Measurements from ENCODE around the gene COG6. TPM values are rescaled to one million over a fixed set of nuclear protein-coding genes. Genes with fewer than 3 reads are reported as not detected.

The COG6 gene
- total RNA-seq, 1 donor from 2014 or later, result 49.4 TPM

- no peaks in the 10 kb centered on the region for H3K27me3 Mint-ChIP-seq (ENCODE audit: low read depth)
- DNase-seq (ENCODE audit: low spot score in 2 of 2, unreplicated experiment in 2 of 2), result no peak
- no peaks in the 10 kb centered on the region for H3K4me1 Mint-ChIP-seq
- no peak overlapping the region for H3K27ac Mint-ChIP-seq
- H3K4me3 Mint-ChIP-seq, result no peak overlapping the region
- H3K36me3 Mint-ChIP-seq, result peaks cover 14% of the 10 kb centered on the region
- no peak for TF ChIP-seq CTCF (IDR thresholded peaks at IDR 0.05; ENCODE audit: unreplicated experiment)
- H3K9me3 Mint-ChIP-seq, result no peaks in the 10 kb centered on the region
Measured at GRCh38 chr13:39665763-39666162, 10.3 kb downstream of the COG6 start.

DNA sequence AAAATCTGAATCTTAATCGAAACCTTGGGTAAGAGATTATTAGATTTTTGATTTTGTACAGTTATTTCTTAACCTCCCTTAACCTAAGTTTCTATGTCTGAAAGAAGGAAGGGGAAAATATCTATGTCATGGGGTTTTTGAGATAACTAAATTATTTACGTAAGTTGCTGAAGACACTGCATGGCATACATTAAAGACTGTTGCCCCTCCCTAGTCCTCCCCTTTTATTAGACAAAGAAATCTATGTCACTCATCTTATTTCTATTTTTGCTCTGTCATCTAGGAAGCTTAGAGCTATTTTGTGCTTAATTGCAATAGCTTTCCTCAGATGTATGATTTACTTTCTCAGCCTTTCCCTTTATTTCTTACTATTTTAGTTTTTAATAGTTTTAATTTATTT lies 15.0 kb downstream of the COG6 start:
- no peak for TF ChIP-seq CTCF (IDR thresholded peaks at IDR 0.05; ENCODE audit: unreplicated experiment)
- Mint-ChIP-seq H3K27ac (no peak overlapping the region), H3K36me3 (peaks cover 14% of the 10 kb centered on the region)

DNA sequence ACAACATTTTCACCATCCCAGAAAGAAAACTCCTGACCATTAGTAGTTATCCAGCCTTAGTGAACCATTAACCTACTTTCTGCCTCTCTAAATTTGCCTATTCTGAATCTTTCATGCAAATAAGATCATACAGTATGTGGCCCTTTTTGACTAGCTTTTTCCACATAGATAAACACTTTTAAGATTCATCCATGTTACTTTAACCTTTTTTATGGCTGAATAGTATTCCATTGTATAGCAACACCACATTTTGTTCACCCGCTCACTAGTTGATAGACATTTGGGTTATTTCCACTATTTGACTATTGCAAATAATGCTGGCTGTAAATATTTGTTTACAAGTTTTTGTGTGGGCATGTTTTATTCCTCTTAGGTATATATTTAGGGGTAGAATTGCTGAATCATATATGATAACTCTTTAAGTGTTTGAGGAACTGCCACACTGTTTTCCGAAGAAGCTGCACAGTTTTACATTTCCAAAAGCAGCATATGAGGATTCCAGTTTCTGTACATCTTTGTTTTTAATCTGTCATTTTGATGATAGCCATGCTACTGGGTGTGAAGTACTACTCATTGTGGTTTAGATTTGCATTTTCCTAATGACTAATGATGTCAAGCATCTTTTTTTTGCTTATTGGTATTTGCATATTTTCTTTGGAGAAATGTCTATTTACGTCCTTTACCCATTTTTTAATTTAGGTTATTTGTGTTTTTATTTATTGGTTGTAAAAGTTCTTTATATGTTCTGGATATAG lies 17.1 kb downstream of the COG6 start:
- H3K27me3 Mint-ChIP-seq (ENCODE audit: low read depth), result no peaks in the 10 kb centered on the region
- H3K4me1 Mint-ChIP-seq, result no peaks in the 10 kb centered on the region
- H3K9me3 Mint-ChIP-seq, result no peaks in the 10 kb centered on the region
- peaks cover 7% of the 10 kb centered on the region for H3K36me3 Mint-ChIP-seq
- H3K27ac Mint-ChIP-seq, result no peak overlapping the region
- no peak for DNase-seq (ENCODE audit: low spot score in 2 of 2, unreplicated experiment in 2 of 2)
- no peak for TF ChIP-seq CTCF (IDR thresholded peaks at IDR 0.05; ENCODE audit: unreplicated experiment)
- H3K4me3 Mint-ChIP-seq, result no peak overlapping the region

More for the DNA sequence above, 15.0 kb downstream of the COG6 start:
- Mint-ChIP-seq H3K4me1 (no peaks in the 10 kb centered on the region), H3K9me3 (no peaks in the 10 kb centered on the region), H3K4me3 (no peak overlapping the region), H3K27me3 (ENCODE audit: low read depth) (no peaks in the 10 kb centered on the region)
- DNase-seq (ENCODE audit: low spot score in 2 of 2, unreplicated experiment in 2 of 2), result no peak

GRCh38 chr13:39675904-39676303 lies 20.4 kb downstream of the COG6 start:
- Mint-ChIP-seq H3K27me3 (ENCODE audit: low read depth) (no peaks in the 10 kb centered on the region), H3K4me1 (no peaks in the 10 kb centered on the region), H3K9me3 (peaks cover 4% of the 10 kb centered on the region), H3K4me3 (no peak overlapping the region), H3K27ac (no peak overlapping the region), H3K36me3 (peaks cover 28% of the 10 kb centered on the region)
- TF ChIP-seq CTCF (IDR thresholded peaks at IDR 0.05; ENCODE audit: unreplicated experiment), result no peak
- DNase-seq (ENCODE audit: low spot score in 2 of 2, unreplicated experiment in 2 of 2), result no peak

DNA sequence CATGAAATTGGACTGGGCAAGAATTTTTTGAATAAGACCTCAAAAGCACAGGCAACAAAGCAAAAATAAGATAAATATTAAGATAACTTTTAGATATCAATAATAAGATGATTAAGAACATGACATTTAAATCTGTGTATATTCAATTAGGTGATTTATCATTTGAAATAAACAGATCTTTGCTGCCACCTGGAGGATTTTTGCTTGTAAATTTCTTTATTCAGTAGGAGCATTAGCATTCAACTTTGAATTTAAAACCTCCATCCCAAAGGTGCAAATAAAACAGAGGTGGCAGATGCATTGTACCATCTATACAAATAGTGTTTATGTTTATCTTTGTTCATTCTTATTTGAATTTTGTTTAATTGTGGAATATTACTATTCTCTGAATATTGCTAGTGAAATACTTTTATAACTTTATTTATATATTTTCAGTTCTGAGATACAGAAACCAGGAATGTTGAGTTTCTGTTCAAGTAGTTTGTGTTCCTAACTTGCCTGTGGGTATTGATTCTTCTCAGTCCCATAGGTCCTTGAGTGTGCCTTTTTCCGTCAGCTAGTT lies 20.9 kb downstream of the COG6 start:
- no peak overlapping the region for H3K4me3 Mint-ChIP-seq

More for the DNA sequence above, 20.9 kb downstream of the COG6 start:
- H3K9me3 Mint-ChIP-seq, result peaks cover 4% of the 10 kb centered on the region
- no peak for DNase-seq (ENCODE audit: low spot score in 2 of 2, unreplicated experiment in 2 of 2)
- TF ChIP-seq CTCF (IDR thresholded peaks at IDR 0.05; ENCODE audit: unreplicated experiment), result peak; percentile 65
- no peak overlapping the region for H3K27ac Mint-ChIP-seq
- peaks cover 32% of the 10 kb centered on the region for H3K36me3 Mint-ChIP-seq
- H3K4me1 Mint-ChIP-seq, result no peaks in the 10 kb centered on the region
- H3K27me3 Mint-ChIP-seq (ENCODE audit: low read depth), result no peaks in the 10 kb centered on the region

Data from mesothelial cell of epicardium (in vitro differentiated cells).